Erythroblast (primary cell): ENCODE measurements around the gene SLC5A10.
"Not testable (repeated sequence)": the region's sequence is repeated elsewhere in the genome, so short reads cannot be mapped to it uniquely, and the experiment has no call there.

ENCODE experiments used
- DNase-seq, 2 experiments: peaks; one replicate each; lab custom pipeline; 2025; lab: John Stamatoyannopoulos, UW
- GATA1 ChIP-seq: IDR thresholded peaks from 2 replicates; pipeline ENCODE4 v1.6.1; 2011; ENCODE audit warnings: low read depth, mild to moderate bottlenecking, control low read depth, low read length, moderate library complexity
- POLR2A ChIP-seq: IDR thresholded peaks from 2 replicates; pipeline ENCODE4 v1.6.1; 2011; ENCODE audit warnings: mild to moderate bottlenecking, low read length

The SLC5A10 gene

DNA sequence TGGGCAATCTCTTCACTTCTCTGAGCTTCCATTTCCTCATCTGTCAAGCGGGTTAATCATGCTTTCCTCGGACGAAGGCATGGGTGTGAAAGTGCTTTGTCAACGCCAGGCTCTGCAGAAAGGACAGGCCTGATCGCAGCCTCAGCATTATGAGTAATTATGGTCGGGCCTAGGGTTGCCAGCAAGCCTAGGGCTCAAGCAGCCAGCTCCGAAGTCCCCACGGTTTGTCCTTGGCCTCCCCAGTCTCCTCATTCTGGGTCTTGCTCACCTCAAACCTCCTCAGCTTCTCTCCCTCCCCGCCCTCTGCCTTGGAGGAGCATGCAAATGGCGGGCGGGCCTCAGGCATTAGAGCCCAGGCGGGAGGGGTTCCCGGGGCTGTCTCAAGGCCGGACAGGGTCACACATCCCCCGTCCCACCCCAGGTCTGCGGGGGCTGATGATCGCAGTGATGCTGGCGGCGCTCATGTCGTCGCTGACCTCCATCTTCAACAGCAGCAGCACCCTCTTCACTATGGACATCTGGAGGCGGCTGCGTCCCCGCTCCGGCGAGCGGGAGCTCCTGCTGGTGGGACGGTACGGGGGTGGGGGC is 62.8 kb downstream of the SLC5A10 start:
- DNase-seq = no peak
- TF ChIP-seq POLR2A (no peak), GATA1 (no peak)

DNA sequence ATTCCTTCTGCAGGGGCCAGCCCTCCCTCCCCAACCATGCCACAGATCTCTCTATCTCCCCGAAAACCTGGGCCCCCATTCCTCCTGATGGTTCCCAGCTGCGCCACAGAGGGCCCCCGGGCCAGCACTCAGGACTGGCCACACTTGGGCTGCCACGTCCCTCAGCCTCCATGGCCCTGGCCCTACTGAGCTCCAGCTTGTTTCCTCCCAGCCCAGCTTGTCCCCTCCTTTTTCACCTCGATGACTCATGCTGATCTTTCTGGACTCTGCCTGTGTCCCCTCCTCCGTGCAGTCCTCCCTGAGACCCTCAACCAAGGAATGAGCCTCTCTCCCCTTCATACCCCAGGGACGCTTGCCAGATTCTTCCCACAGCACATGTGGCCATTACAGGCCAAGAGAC is 63.5 kb downstream of the SLC5A10 start:
- TF ChIP-seq POLR2A = no peak
- no peak for TF ChIP-seq GATA1
- no peak for DNase-seq

DNA sequence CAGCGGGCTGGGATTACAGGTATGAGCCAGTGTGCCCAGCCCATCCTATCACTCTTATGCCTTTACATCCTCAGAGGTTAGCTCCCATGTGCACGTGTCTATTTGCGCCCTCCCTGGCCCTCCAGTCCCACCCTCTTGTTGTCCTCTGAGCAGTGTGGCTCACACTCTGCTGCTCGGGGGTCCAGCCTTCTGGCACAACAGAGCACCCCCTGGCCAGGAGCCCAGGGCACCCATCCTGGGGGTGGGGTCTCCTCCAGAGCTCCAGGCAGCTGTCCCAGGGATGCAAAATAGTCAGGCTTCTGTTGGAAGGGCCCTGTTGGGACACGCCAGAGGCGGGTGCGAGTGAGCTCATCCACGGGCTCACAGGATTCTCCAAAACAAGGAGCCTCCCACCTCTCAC is 64.3 kb downstream of the SLC5A10 start:
- DNase-seq = no peak
- TF ChIP-seq GATA1 = no peak
- TF ChIP-seq POLR2A = no peak

DNA sequence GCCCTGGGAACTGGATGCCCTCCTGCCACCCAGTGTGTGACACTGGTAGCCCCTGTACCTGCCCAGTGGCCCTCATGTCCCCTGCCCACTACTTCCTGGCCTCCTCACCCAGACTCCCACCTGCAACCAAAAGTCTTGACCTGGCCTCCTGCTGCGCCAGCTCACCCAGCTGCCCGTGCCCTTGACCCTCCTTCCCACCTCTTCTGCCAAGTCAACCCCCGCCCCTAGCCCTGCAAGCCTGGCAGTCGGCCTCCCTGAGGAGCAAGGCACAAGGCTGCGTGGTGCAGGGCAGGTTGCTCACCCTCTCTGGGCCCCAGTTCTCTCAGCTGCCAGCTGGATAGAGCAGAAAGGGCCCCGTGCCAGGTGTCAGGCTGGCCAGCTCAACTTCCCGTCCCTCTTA is 64.9 kb downstream of the SLC5A10 start:
- no peak for TF ChIP-seq GATA1
- TF ChIP-seq POLR2A = no peak
- no peak for DNase-seq

DNA sequence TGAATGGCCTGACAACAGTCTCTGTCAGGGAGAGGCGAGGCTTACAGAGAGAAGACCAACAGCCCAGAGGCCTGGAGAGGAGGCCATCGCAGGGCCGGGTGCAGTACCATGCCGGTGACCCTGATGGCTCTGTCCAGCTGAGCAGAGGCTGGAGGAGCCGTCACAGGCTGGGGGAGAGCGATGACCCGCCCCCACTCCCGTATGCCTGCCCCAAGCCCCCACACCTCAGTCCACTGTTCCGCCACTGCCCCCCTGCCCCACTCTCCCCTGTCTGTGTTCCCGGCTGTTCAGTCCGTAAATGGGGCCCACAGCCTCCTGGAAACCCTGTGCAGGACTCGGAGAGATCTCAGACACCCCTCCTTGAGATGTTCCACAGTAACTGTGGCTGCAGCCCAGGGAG is 65.4 kb downstream of the SLC5A10 start:
- no peak for TF ChIP-seq GATA1
- TF ChIP-seq POLR2A = no peak
- DNase-seq = no peak

DNA sequence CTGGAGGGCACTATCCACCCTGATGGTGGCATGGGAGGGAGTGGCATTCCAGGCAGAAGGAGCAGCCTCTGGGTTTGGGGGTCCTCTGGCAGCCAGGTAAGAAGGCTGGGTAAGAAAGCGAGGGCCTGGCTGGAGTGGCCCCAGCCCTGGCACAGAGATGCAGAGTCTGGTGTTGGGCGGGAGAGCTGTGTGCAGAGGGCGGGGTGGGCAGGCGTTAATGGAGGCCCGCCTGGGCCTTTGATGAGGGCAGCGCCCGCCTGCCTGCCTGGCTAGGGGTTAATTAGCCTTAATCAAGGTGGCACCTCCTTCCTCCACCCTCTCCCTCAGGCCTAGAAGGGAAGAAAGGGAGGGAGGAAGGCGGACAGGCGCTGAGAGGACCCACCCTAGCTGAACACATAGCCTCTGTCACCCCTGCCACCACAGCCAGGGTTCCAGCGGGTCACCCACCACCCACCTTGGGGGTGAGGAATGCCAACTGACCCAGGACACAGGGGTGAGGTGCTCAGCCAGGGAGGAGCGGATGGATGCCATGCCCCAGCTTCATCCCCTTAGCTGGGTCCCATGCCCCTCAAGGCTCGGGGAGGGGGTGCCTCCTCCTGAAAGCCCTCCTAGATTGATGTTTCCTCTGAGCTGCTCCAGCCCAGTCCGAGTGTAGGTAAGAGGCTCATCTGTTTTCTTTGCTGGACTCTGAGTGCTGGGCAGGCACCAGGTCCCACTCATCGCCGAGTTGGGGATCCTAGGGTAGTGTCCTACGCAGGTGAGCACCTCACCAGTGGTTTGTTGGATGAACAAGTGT is 66.0 kb downstream of the SLC5A10 start:
- no peak for TF ChIP-seq GATA1
- no peak for TF ChIP-seq POLR2A

DNA sequence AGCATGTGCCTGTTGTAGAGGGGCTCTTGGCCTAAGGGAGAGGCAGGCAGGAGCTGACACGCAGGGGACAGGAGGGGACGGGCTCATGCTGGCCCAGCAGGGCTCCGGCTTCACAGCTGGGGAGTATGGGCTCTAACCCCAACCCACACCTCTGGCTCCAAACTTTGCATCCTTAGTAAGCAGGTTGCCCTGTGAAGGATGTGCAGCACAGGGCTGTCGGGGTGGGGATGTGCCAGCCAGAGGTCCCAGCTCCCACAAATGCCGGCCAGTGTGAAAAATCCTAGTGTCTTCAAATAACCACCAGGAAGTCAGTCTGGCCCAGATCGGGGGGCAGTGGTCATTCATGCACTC is 66.6 kb downstream of the SLC5A10 start:
- no peak for TF ChIP-seq POLR2A
- no peak for TF ChIP-seq GATA1

More for the DNA sequence above, 66.0 kb downstream of the SLC5A10 start:
- DNase-seq = no peak

DNA sequence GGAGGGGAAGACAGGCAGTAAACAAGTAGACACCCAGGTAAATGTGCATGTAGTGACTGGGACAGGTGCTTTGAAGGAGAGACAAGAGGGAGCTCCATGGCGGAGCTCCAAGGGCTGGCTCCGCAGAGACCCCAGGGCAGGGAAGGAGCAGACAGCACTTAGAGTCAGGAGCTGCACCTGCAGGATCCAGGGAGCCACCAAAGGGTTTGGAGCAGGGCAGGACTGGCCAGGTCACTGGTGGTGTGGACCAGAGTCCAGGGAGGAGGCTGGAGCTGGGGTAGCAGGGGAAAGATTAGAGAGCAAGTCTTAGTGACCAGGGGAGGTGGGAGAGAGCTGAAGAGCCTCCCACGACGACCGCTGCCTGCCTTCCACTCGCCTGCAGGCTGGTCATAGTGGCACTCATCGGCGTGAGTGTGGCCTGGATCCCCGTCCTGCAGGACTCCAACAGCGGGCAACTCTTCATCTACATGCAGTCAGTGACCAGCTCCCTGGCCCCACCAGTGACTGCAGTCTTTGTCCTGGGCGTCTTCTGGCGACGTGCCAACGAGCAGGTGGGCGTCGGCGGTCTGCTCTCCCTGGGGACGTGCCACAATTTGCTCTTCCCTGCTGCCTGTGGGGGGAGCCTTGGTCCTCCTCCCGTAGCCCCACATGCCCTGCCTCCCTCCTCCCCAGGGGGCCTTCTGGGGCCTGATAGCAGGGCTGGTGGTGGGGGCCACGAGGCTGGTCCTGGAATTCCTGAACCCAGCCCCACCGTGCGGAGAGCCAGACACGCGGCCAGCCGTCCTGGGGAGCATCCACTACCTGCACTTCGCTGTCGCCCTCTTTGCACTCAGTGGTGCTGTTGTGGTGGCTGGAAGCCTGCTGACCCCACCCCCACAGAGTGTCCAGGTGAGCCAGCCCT is 67.3 kb downstream of the SLC5A10 start:
- DNase-seq = peak; percentile 21 to 25
- TF ChIP-seq GATA1 (no peak), POLR2A (no peak)

More for the DNA sequence above, 66.6 kb downstream of the SLC5A10 start:
- no peak for DNase-seq

DNA sequence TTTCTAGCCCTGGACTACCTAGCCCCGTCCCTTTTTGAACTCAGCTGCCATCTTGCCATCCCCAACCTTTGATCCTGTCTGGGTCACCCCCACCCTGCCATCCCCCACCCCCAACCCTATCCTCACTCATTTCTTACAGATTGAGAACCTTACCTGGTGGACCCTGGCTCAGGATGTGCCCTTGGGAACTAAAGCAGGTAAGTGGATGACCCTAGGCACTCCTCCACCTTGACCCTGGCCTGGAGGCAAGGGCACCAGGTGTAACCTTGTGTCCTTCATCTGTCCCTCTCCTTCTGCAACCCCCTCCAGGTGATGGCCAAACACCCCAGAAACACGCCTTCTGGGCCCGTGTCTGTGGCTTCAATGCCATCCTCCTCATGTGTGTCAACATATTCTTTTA is 68.1 kb downstream of the SLC5A10 start:
- DNase-seq = no peak
- TF ChIP-seq GATA1 (no peak), POLR2A (no peak)

DNA sequence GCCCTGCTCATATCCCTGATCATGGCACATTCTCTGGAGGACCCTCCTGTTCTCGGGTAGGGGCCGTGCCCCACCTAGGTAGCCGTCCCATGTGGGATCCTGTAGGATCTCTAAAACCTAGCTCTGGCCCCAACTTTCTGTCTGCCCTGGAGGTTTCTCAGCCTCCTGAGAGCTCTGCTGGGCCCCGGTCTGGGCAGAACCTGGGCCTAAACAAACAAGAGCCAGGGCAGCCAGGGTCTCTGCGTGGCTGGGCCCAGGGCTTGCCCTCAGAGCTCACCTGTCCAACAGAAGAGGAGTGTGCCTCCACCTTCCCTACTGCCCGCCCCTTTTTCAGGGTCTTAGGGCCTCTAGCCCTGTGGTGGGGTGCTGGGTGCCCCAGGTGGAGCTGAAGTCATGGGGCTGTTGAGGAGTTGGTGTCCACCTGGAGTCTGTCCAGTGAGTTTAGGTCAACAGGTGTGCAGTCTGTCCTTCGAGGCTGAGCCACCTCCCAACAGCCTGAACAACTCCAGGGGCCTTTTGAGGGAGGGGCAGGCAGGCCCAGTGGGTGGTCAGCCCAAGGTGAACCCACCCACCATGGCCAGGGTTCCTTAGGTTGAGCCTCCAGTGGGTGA is 69.2 kb downstream of the SLC5A10 start:
- not testable (repeated sequence) for DNase-seq

DNA sequence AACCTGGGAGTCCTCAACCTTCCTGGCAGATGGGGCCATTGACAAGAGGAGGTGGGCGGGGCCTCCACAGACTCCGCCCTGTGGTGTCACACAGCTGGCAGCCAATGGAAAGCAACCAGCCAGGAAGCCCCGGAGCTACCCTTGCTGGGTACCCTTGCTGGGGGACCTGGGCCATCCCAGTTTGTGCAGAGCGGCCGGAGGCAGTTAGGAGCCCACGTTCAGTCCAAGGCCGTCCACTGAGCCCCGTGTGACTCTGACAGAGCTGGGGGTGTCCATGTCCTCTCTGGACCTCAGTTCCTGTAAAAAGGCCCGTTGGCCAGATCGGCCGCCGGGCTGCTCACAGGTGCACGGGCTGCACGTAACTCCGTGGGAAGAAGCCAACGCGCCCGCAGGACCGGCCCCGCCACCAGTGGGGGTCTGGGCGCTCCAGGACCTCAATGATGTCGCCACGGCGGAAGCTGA is 69.7 kb downstream of the SLC5A10 start:
- no peak for TF ChIP-seq POLR2A
- no peak for TF ChIP-seq GATA1
- DNase-seq = peak; percentile 15 to 37

DNA sequence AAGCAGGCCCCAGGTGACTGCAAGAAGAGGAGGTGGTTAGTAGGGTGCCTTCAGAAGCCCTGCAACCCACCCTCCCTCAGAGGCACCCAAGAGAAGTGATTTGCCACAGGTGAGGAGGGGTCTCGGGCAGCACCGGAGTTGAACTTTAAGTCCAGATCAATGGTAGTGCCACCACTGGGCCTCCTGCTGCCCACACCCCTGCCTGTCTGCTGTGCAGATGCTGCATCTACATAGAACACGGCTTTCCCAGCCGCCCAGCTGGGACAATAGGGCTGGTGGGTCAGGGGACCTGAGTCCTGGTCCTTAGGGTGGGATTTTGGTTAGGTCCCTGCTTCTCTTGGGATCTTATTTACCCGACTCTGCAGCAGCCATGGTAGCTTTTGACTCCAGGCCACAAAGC is 70.2 kb downstream of the SLC5A10 start:
- DNase-seq = no peak
- TF ChIP-seq GATA1 = no peak
- TF ChIP-seq POLR2A = no peak

DNA sequence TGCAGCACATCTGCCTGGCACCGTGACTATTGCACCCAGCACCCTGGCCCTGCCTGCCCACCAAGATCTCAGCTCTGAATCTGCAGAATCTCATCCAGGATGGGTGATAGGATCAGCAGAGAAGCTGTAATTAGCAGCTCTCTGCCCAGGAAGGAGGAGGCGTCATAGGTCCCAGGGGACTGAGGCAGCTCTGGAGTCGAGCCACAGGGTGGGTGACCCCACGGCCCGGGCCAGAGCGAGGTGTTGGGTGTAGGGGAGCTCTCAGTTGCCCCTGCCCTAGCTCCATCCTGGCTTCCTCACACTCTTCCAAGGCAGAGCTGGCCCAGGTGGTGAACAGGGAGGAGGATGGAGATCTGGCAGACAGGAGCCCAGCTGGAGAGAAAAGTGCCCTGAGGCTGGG is 70.8 kb downstream of the SLC5A10 start:
- no peak for TF ChIP-seq GATA1
- TF ChIP-seq POLR2A = no peak
- DNase-seq = no peak
